HFFc6 (cell line): ENCODE data around the gene ACOT6. TPM values are rescaled to one million over a fixed set of nuclear protein-coding genes. Genes with fewer than 3 reads are reported as not detected.

ENCODE experiments used
- DNase-seq: peaks from one replicate; pipeline ENCODE4 v3.0.0-alpha.2; 2018
- H3K27ac Mint-ChIP-seq: 2 replicates; pipeline ENCODE4 v1.8.0; 2020; ENCODE audit warnings: mild to moderate bottlenecking, mixed read lengths
- H3K27me3 Mint-ChIP-seq: 2 replicates; pipeline ENCODE4 v1.8.0; 2021; ENCODE audit warnings: mild to moderate bottlenecking, moderate library complexity, mixed read lengths; ENCODE audit not compliant: insufficient read depth
- H3K36me3 Mint-ChIP-seq: 2 replicates; pipeline ENCODE4 v1.8.0; 2021; ENCODE audit warnings: low read depth, mixed read lengths
- H3K4me1 Mint-ChIP-seq: 2 replicates; pipeline ENCODE4 v1.8.0; 2020; ENCODE audit warnings: low read depth, mixed read lengths
- H3K4me3 Mint-ChIP-seq: 2 replicates; pipeline ENCODE4 v1.8.0; 2020; ENCODE audit warnings: mild to moderate bottlenecking, moderate library complexity, mixed read lengths
- H3K9me3 Mint-ChIP-seq: 2 replicates; pipeline ENCODE4 v1.8.0; 2020; ENCODE audit warnings: mild to moderate bottlenecking, mixed read lengths
- total RNA-seq, 6 experiments: library from RNA; stranded (reverse); fragmentation: NEBNext Ultra II Directional; extraction: Animal tissue kit (Norgen Biotek cat#: 25700); gene quantifications; 2 replicates in 1 of 6; 3 replicates in 5 of 6; pipeline ENCODE4 v1.2.3, GENCODE V29; 2021
- TF ChIP-seq, protein P1 (sequence below): fragments of 200-600 bp; sonication (generic); IDR thresholded peaks from 2 replicates; pipeline ENCODE4 v1.5.0; 2021; ENCODE audit warnings: antibody characterized with exemption, mild to moderate bottlenecking

The ACOT6 gene
- total RNA-seq, 6 experiments from 2014 or later: not detected

DNA sequence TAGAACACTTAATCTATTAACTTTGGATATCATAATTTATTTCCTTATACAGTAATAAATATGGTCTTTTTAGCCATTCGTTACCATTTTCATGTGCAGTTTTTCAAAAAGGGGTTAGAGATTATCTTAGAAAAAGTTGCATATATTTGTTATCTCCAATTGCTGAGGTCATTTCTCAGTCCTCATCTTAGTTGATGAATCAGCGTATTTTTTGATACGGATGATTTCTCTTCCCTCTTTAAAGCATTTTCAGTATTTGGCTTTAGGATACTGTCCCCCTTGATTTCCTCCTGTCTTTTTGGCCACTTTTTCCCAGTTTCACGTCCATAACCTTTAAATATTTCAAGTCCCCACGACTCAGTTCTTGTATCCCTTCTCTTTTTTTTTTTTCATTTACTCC, 54.3 kb downstream of the ACOT6 start:
- Mint-ChIP-seq H3K36me3 (no peaks in the 10 kb centered on the region; the same call in 1 of the 2 replicates), H3K4me1 (peaks cover 23% of the 10 kb centered on the region), H3K9me3 (no peaks in the 10 kb centered on the region), H3K27me3 (no peaks in the 10 kb centered on the region), H3K27ac (no peak overlapping the region), H3K4me3 (no peak overlapping the region)
- DNase-seq: no peak
- TF ChIP-seq, protein P1, sequence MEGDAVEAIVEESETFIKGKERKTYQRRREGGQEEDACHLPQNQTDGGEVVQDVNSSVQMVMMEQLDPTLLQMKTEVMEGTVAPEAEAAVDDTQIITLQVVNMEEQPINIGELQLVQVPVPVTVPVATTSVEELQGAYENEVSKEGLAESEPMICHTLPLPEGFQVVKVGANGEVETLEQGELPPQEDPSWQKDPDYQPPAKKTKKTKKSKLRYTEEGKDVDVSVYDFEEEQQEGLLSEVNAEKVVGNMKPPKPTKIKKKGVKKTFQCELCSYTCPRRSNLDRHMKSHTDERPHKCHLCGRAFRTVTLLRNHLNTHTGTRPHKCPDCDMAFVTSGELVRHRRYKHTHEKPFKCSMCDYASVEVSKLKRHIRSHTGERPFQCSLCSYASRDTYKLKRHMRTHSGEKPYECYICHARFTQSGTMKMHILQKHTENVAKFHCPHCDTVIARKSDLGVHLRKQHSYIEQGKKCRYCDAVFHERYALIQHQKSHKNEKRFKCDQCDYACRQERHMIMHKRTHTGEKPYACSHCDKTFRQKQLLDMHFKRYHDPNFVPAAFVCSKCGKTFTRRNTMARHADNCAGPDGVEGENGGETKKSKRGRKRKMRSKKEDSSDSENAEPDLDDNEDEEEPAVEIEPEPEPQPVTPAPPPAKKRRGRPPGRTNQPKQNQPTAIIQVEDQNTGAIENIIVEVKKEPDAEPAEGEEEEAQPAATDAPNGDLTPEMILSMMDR: no peak

DNA sequence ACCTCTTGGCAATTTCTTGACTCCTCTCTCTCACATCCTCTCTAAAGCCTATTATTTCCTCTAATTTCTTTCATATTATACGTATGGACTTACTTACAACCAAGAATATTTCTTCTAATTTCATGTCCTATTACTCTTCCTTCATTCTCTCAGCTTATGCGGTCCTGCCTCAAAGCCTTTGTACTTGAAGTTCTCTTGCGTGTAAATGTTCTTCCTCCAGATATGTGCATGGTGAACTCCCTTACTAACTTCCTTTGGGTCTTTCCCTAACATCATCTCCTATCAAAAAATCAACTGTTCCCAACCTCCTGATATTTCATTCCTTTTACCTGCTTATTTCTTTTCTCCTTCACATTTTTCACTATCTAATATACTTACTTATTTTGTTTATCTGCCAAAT, 55.5 kb downstream of the ACOT6 start:
- Mint-ChIP-seq H3K27ac (no peak overlapping the region), H3K36me3 (no peaks in the 10 kb centered on the region)

More for the DNA sequence above, 55.5 kb downstream of the ACOT6 start:
- no peaks in the 10 kb centered on the region for H3K9me3 Mint-ChIP-seq
- H3K4me3 Mint-ChIP-seq: no peak overlapping the region
- no peak for DNase-seq
- TF ChIP-seq, protein P1: no peak
- H3K4me1 Mint-ChIP-seq: peaks cover 10% of the 10 kb centered on the region
- no peaks in the 10 kb centered on the region for H3K27me3 Mint-ChIP-seq

Other genes with a start within 250 kb of the ACOT6 start
- 10 to 100 TPM; 60.1 to 80.8 (median 71.4) TPM for gene NUMB, start 154.0 kb upstream of the ACOT6 start, total RNA-seq
- gene RIOX1, start 121.6 kb upstream of the ACOT6 start, total RNA-seq: 10 to 100 TPM; 10.7 to 13.3 (median 11.8) TPM
- 1 to 10 TPM; 4.2 to 8.2 (median 5.9) TPM for gene ACOT1, start 75.4 kb upstream of the ACOT6 start, total RNA-seq
- gene HEATR4, start 53.6 kb upstream of the ACOT6 start, total RNA-seq: not detected
- gene ACOT2, start 43.3 kb upstream of the ACOT6 start, total RNA-seq: 10 to 100 TPM; 18.4 to 24.0 (median 20.9) TPM
- not detected for gene ACOT4, start 20.6 kb upstream of the ACOT6 start, total RNA-seq
- 10 to 100 TPM; 13.0 to 17.7 (median 14.7) TPM for gene DNAL1, start 32.5 kb downstream of the ACOT6 start, total RNA-seq
- 10 to 100 TPM; 51.1 to 60.9 (median 53.2) TPM for gene PNMA1, start 101.9 kb downstream of the ACOT6 start, total RNA-seq
- gene PTGR2, start 239.3 kb downstream of the ACOT6 start, total RNA-seq: 1 to 10 TPM; 4.2 to 7.5 (median 6.4) TPM